Non-pigmented ciliary epithelial cell (primary cell): ENCODE measurements around the gene SLC25A53.
"Not testable (repeated sequence)": the region's sequence is repeated elsewhere in the genome, so short reads cannot be mapped to it uniquely, and the experiment has no call there.

ENCODE experiments used
- DNase-seq: peaks from one replicate; pipeline ENCODE4 v3.0.0-alpha.2; 2010; ENCODE audit warnings: low read depth

SLC25A53 gene

GRCh38 chrX:104075778-104076445, 80.9 kb downstream of the SLC25A53 start, which contains the start of gene TMSB15C:
Gene TMSB15C, minus strand, starts transcription at chrX:104076236.
- DNase-seq: not testable (repeated sequence)

- not testable (repeated sequence) for DNase-seq
Observed at GRCh38 chrX:104062636-104063035, 94.2 kb downstream of the SLC25A53 start.

GRCh38 chrX:104054956-104055355, 101.9 kb downstream of the SLC25A53 start:
- DNase-seq: not testable (repeated sequence)
